Ovary (tissue), 9 donors: ENCODE results near the gene DPEP1. TPM values are rescaled to one million over a fixed set of nuclear protein-coding genes. Genes with fewer than 3 reads are reported as not detected.

Source experiments
- DNase-seq, 5 donors: peaks; one replicate each; pipeline ENCODE4 v3.0.0-alpha.2; 2019 to 2020
- H3K27ac ChIP-seq, 2 donors: fragments of 200-600 bp; one replicate each; pipeline versions ENCODE4 v1.5.1 to v1.8.0; 2019 to 2022
- H3K27me3 ChIP-seq: fragments of 200-600 bp; one replicate; pipeline ENCODE4 v1.8.0; 2022
- H3K36me3 ChIP-seq: fragments of 200-600 bp; sonication (generic); one replicate; pipeline ENCODE4 v1.5.1; 2019
- H3K4me1 ChIP-seq: one replicate; pipeline ENCODE4 v1.8.1; 2013; ENCODE audit warnings: mild to moderate bottlenecking, moderate library complexity; ENCODE audit not compliant: insufficient read depth
- H3K4me3 ChIP-seq: fragments of 200-600 bp; sonication (generic); one replicate; pipeline ENCODE4 v1.5.1; 2017
- H3K9me3 ChIP-seq, 2 donors: fragments of 200-600 bp in 1 of 2; sonication (generic) in 1 of 2; one replicate each; pipeline versions ENCODE4 v1.5.1 to v1.8.1; 2013 to 2019; ENCODE audit warnings: mild to moderate bottlenecking in 1 of 2, moderate library complexity in 1 of 2
- CTCF ChIP-seq, 3 donors: fragments of 450-650 bp in 2 of 3; fragments of 200-600 bp in 1 of 3; IDR thresholded peaks; one replicate each; pipeline versions ENCODE4 v1.5.1 to v1.8.0; 2016 to 2022; ENCODE audit warnings: antibody characterized with exemption in 3 of 3, mild to moderate bottlenecking in 1 of 3
- EP300 ChIP-seq: sonication (generic); formaldehyde crosslinking; IDR thresholded peaks from one replicate; pipeline ENCODE4 v1.6.1; 2017; ENCODE audit warnings: antibody characterized with exemption
- POLR2A ChIP-seq: fragments of 450-650 bp; IDR thresholded peaks from one replicate; pipeline ENCODE4 v1.6.1; 2017; ENCODE audit warnings: antibody characterized with exemption, mild to moderate bottlenecking, moderate library complexity
- whole genome bisulfite sequencing, 3 donors: extraction: QIAGEN DNeasy Blood & Tissue Kit in 1 of 3; methylation state at CpG; one replicate each; pipeline versions ENCODE4 v1.1.5 to v1.1.7; 2013 to 2017; 5-methylcytosine and 5-hydroxymethylcytosine counted together
- intact Hi-C, 4 donors: fragments of 100-400 bp; cut with DNase I; formaldehyde crosslinking; loops; one replicate each; pipeline versions ENCODE4 v1.11.0 to v1.15.1; 2022 to 2023
- polyA plus RNA-seq, 2 donors: library from polyadenylated mRNA; stranded (reverse); fragments of 200-250 nt in 1 of 2; fragments of 350-450 nt in 1 of 2; fragmentation: Illumina TruSeq in 1 of 2; extraction: RNeasy Lipid Tissue Mini Kit (QIAGEN cat#74804) in 1 of 2; gene quantifications; one replicate each; pipeline ENCODE4 v1.2.3, GENCODE V29; 2013 to 2014
- total RNA-seq, 7 donors: library from RNA; depleted of rRNA in 2 of 7; stranded (reverse); fragments of >200 nt in 2 of 7; fragmentation: NEBNext Ultra II Directional in 3 of 7; extraction: Animal tissue kit (Norgen Biotek cat#: 25700) in 3 of 7; gene quantifications; one replicate each; pipeline versions ENCODE4 v1.1.0 to v1.2.4, GENCODE V29; 2016 to 2023
- donor health status: DM: no; HTN: no; CAD: no; lungs with moderate emphysema.
- donor health status: DM: no; HTN: no; CAD: no.
- donor health status: Bipolar disorder and iron deficiency.
- donor health status: DM: yes; HTN: yes; CAD: no.
- donor health status: DM: no; HTN: no; CAD: no.
- donor health status: DM: yes; HTN: yes; CAD: no.

DPEP1 gene
- total and polyA plus RNA-seq, 9 donors, result 0.30 to 5.7 (median 1.3) TPM; not detected in 1

GRCh38 chr16:89581861-89582563, 31.4 kb upstream of the DPEP1 start:
- DNase-seq, result no peak
- Histone ChIP-seq H3K27ac (no peak overlapping the region), H3K4me1 (no peaks in the 10 kb centered on the region), H3K27me3 (no peaks in the 10 kb centered on the region), H3K4me3 (no peak overlapping the region), H3K36me3 (no peaks in the 10 kb centered on the region), H3K9me3 (no peaks in the 10 kb centered on the region)
- WGBS, 3 donors, result 66 to 74% (median 70%) methylated on average over 15 of the region's 15 CpGs
- TF ChIP-seq EP300 (no peak), POLR2A (no peak), CTCF (IDR thresholded peaks at IDR 0.05) (no peak)
- intact Hi-C loops, result no loop called here

- TF ChIP-seq EP300 (no peak), CTCF (IDR thresholded peaks at IDR 0.05) (no peak)
- no peak overlapping the region for H3K4me3 ChIP-seq
- H3K9me3 ChIP-seq, result no peaks in the 10 kb centered on the region
- H3K36me3 ChIP-seq, result no peaks in the 10 kb centered on the region
- DNase-seq, result no peak
- intact Hi-C loops, result no loop called here
- WGBS, 3 donors, result 89 to 95% (median 93%) methylated on average over 19 of the region's 19 CpGs
- no peak overlapping the region for H3K27ac ChIP-seq
- H3K27me3 ChIP-seq, result no peaks in the 10 kb centered on the region
- H3K4me1 ChIP-seq, result no peaks in the 10 kb centered on the region
These were observed 30.7 kb upstream of the DPEP1 start for GRCh38 chr16:89582614-89583196.

- no peaks in the 10 kb centered on the region for H3K4me1 ChIP-seq
- intact Hi-C loops, result no loop called here
- no peak overlapping the region for H3K27ac ChIP-seq
- H3K4me3 ChIP-seq, result no peak overlapping the region
- no peaks in the 10 kb centered on the region for H3K36me3 ChIP-seq
- no peaks in the 10 kb centered on the region for H3K9me3 ChIP-seq
- TF ChIP-seq POLR2A (no peak), EP300 (no peak), CTCF (IDR thresholded peaks at IDR 0.05) (no peak)
- 86 to 88% (median 88%) methylated on average over 34 to 36 of the region's 36 CpGs for WGBS, 3 donors
- DNase-seq, result no peak
- H3K27me3 ChIP-seq, result no peaks in the 10 kb centered on the region
These were observed 30.1 kb upstream of the DPEP1 start for GRCh38 chr16:89583197-89583894.

GRCh38 chr16:89583895-89584644, 29.4 kb upstream of the DPEP1 start:
- Histone ChIP-seq H3K4me1 (no peaks in the 10 kb centered on the region), H3K4me3 (no peak overlapping the region), H3K9me3 (no peaks in the 10 kb centered on the region), H3K27ac (no peak overlapping the region), H3K36me3 (no peaks in the 10 kb centered on the region), H3K27me3 (no peaks in the 10 kb centered on the region)
- WGBS, 3 donors, result 88 to 89% (median 88%) methylated on average over 35 to 49 of the region's 49 CpGs
- intact Hi-C loops, result no loop called here
- DNase-seq, result no peak
- TF ChIP-seq POLR2A (no peak), CTCF (IDR thresholded peaks at IDR 0.05) (no peak), EP300 (no peak)
